ENCODE measurements around the gene MKS1. TPM values are rescaled to one million over a fixed set of nuclear protein-coding genes. Genes with fewer than 3 reads are reported as not detected.

Gene MKS1
- total RNA-seq, 1 experiment from 2014 or later, result 28.6 TPM

GRCh38 chr17:58250344-58251011 lies 31.4 kb upstream of the MKS1 start:
- Mint-ChIP-seq H3K27me3 (ENCODE audit: insufficient read depth, unreplicated experiment) (peaks cover 5% of the 10 kb centered on the region), H3K4me1 (ENCODE audit: low read depth, unreplicated experiment) (peaks cover 7% of the 10 kb centered on the region), H3K4me3 (ENCODE audit: unreplicated experiment) (peak overlapping the region; percentile 76), H3K36me3 (ENCODE audit: insufficient read depth, unreplicated experiment) (no peaks in the 10 kb centered on the region), H3K9me3 (ENCODE audit: unreplicated experiment) (no peaks in the 10 kb centered on the region), H3K27ac (ENCODE audit: unreplicated experiment) (no peak overlapping the region)
- intact Hi-C loops (cut with micrococcal nuclease; ENCODE audit: unreplicated experiment), result loop anchor here (1.0 kb wide), 1 partner anchor 197 kb away; no protein-coding TSS in a partner anchor
- Histone ChIP-seq H3K27me3 (replicated peaks; ENCODE audit: control insufficient read depth, insufficient read depth, low read length) (no peaks in the 10 kb centered on the region), H3K36me3 (ENCODE audit: control insufficient read depth, insufficient read depth, low read length) (no peaks in the 10 kb centered on the region), H3K9me3 (no peaks in the 10 kb centered on the region), H3K4me3 (ENCODE audit: low read depth, low read length) (no peak overlapping the region), H3K4me1 (peaks cover 3% of the 10 kb centered on the region)
- no peak for DNase-seq
- POLR2A ChIA-PET, result interaction anchor here (1.0 kb wide), 1 partner anchor 51 kb away, joined by 3 read pairs; no protein-coding TSS in a partner anchor
- BruUV-seq (replicated peaks), result no TSS peak
- TF ChIP-seq CTCF (IDR thresholded peaks at IDR 0.05; ENCODE audit: insufficient read depth in 1 of 2, low read depth in 1 of 2, low read length in 1 of 2, severe bottlenecking in 1 of 2, unreplicated experiment in 1 of 2), result no peak
- CTCF ChIA-PET, result interaction anchor here (0.6 to 1.6 kb wide), 11 partner anchors 19 to 619 kb away, joined by 3 to 6 read pairs (median 4); partner anchors contain the start of genes MKS1 and RNF43

GRCh38 chr17:58249270-58250133 lies 30.4 kb upstream of the MKS1 start:
- peak; percentile 88 to 96 for TF ChIP-seq CTCF (IDR thresholded peaks at IDR 0.05; ENCODE audit: insufficient read depth in 1 of 2, low read depth in 1 of 2, low read length in 1 of 2, severe bottlenecking in 1 of 2, unreplicated experiment in 1 of 2)
- BruUV-seq (replicated peaks), result no TSS peak
- Mint-ChIP-seq H3K36me3 (ENCODE audit: insufficient read depth, unreplicated experiment) (no peaks in the 10 kb centered on the region), H3K4me1 (ENCODE audit: low read depth, unreplicated experiment) (peaks cover 12% of the 10 kb centered on the region), H3K27ac (ENCODE audit: unreplicated experiment) (no peak overlapping the region), H3K9me3 (ENCODE audit: unreplicated experiment) (no peaks in the 10 kb centered on the region), H3K27me3 (ENCODE audit: insufficient read depth, unreplicated experiment) (peaks cover 5% of the 10 kb centered on the region), H3K4me3 (ENCODE audit: unreplicated experiment) (peak overlapping the region; percentile 76)
- no peaks in the 10 kb centered on the region for H3K36me3 ChIP-seq (ENCODE audit: control insufficient read depth, insufficient read depth, low read length)
- ChIA-PET CTCF (interaction anchor here (0.6 to 1.6 kb wide), 13 partner anchors 18 to 618 kb away, joined by 3 to 6 read pairs (median 4); partner anchors contain the start of genes MKS1 and RNF43), POLR2A (interaction anchor here (0.6 to 1.0 kb wide), 3 partner anchors 50 to 993 kb away, joined by 3 to 13 read pairs (median 5); partner anchors contain the start of gene MSI2)
- DNase-seq, result peak; percentile 60 to 86
- intact Hi-C loops (cut with micrococcal nuclease; ENCODE audit: unreplicated experiment), result loop anchor here (1.0 kb wide), 1 partner anchor 198 kb away; no protein-coding TSS in a partner anchor
- H3K4me3 ChIP-seq (ENCODE audit: low read depth, low read length), result peak overlapping the region; percentile 37
- no peaks in the 10 kb centered on the region for H3K9me3 ChIP-seq
- no peaks in the 10 kb centered on the region for H3K27me3 ChIP-seq (replicated peaks; ENCODE audit: control insufficient read depth, insufficient read depth, low read length)
- H3K4me1 ChIP-seq, result peaks cover 3% of the 10 kb centered on the region

- POLR2A ChIA-PET, result interaction anchor here (0.6 kb wide), 2 partner anchors 81 to 992 kb away, joined by 5 to 13 read pairs; partner anchors contain the start of gene MSI2
- intact Hi-C loops (cut with micrococcal nuclease; ENCODE audit: unreplicated experiment), result no loop called here
- no peak overlapping the region for H3K4me3 ChIP-seq (ENCODE audit: low read depth, low read length)
These were observed 29.9 kb upstream of the MKS1 start for GRCh38 chr17:58248955-58249269.

More at GRCh38 chr17:58248955-58249269, 29.9 kb upstream of the MKS1 start:
- Mint-ChIP-seq H3K9me3 (ENCODE audit: unreplicated experiment) (no peaks in the 10 kb centered on the region), H3K4me3 (ENCODE audit: unreplicated experiment) (peak overlapping the region; percentile 76), H3K36me3 (ENCODE audit: insufficient read depth, unreplicated experiment) (no peaks in the 10 kb centered on the region), H3K27ac (ENCODE audit: unreplicated experiment) (no peak overlapping the region), H3K4me1 (ENCODE audit: low read depth, unreplicated experiment) (peaks cover 16% of the 10 kb centered on the region), H3K27me3 (ENCODE audit: insufficient read depth, unreplicated experiment) (peaks cover 8% of the 10 kb centered on the region)
- Histone ChIP-seq H3K36me3 (ENCODE audit: control insufficient read depth, insufficient read depth, low read length) (no peaks in the 10 kb centered on the region), H3K9me3 (no peaks in the 10 kb centered on the region), H3K4me1 (peaks cover 3% of the 10 kb centered on the region), H3K27me3 (replicated peaks; ENCODE audit: control insufficient read depth, insufficient read depth, low read length) (no peaks in the 10 kb centered on the region)
- CTCF ChIA-PET, result interaction anchor here (0.9 to 1.6 kb wide), 4 partner anchors 17 to 69 kb away, joined by 3 to 6 read pairs (median 5); partner anchors contain the start of gene MKS1
- BruUV-seq (replicated peaks), result no TSS peak
- DNase-seq, result no peak
- no peak for TF ChIP-seq CTCF (IDR thresholded peaks at IDR 0.05; ENCODE audit: insufficient read depth in 1 of 2, low read depth in 1 of 2, low read length in 1 of 2, severe bottlenecking in 1 of 2, unreplicated experiment in 1 of 2)
